Renal cortex interstitium (tissue), 11 donors: ENCODE measurements around the gene CFAP20DC. TPM values are rescaled to one million over a fixed set of nuclear protein-coding genes. Genes with fewer than 3 reads are reported as not detected.

Experiments
- DNase-seq, 11 donors: peaks; one replicate each; pipeline ENCODE4 v3.0.0-alpha.2; 2013; ENCODE audit warnings: low read depth in 9 of 11, low spot score in 4 of 11; ENCODE audit errors: extremely low read depth in 1 of 11
- polyA plus RNA-seq, 3 donors: library from polyadenylated mRNA; unstranded; fragments of 120-200 nt; gene quantifications; one replicate each; pipeline ENCODE4 v1.2.1, GENCODE V29; 2013; ENCODE audit not compliant: insufficient read length in 3 of 3

Gene CFAP20DC
- polyA plus RNA-seq, 3 donors: 4.1 to 5.2 (median 4.7) TPM

- no peak for DNase-seq
These were observed 6.4 kb downstream of the CFAP20DC start for GRCh38 chr3:59043391-59043790.

- DNase-seq: no peak
These were observed 8.9 kb downstream of the CFAP20DC start for GRCh38 chr3:59040902-59041301.

- DNase-seq: no peak
These were observed 22.2 kb downstream of the CFAP20DC start for GRCh38 chr3:59027607-59028006.

DNA sequence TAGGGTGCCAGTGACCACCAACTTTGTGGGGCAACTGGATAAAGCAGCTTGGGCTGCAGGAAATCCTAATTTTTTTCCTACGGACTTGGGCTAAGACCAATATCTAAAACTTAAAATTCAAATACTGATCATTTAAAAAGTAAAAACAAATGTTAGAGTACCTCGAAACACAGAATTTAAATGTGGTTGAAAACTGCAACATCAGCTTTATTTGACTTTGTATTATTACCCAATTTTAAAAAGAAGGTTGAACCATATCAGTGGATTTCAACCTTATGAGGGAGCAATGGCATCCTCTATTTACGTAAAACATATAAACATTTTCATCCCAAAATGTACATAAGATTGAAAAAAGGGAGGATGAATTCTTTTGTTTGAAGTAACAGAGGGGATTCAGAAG, 26.2 kb downstream of the CFAP20DC start:
- no peak for DNase-seq

GRCh38 chr3:59017617-59017984, 32.2 kb downstream of the CFAP20DC start:
- DNase-seq: no peak

DNA sequence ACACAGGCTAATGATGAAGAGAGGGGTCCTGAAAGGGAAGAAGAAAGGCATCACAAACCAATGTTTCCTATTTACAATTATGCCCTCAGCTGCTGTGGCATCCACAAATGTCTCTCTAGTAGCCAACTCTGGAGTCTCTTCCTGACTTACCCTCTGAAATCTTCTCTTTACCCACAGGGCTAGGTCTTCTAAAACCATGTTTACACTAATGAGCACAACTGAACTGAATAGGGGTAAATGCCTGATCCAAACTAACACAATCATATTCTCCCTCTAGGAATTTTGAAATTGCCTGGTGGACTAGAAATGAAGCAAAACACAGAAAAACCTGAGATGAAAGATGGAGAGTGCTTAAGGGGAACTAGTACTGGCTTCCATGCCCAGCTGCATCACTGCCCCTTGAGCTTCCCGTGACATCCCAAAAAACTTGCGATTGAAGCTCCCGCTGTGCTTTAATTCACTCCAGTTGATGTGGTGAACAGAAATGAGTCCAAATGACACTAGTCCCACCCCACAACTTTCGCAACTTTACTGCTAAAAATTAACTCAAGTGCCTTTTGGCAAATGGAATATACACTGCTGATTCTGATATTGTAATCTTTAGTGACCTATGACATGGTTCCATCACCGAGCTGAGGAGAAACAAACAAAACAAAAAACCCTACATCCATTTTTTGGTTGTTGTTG, 32.8 kb downstream of the CFAP20DC start:
- no peak for DNase-seq

DNA sequence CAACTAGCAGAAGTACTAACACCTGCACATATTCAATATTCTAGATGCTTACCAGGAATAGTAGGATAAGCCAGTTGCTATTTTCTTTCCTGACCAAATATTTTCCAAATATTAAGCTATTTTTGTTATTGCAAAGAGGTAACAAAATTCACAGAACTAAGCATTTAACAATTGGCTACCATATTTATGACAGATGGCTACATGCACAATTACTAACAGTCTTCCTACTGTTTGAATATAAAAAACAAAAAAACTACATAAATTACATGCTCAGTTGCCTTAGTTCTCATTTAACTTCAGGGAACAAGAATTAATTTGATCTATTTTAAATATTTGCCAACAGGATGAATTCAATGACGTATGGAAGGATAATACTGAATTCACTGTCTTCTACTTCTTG, 36.2 kb downstream of the CFAP20DC start:
- DNase-seq: no peak

- DNase-seq: no peak
These were observed 42.9 kb downstream of the CFAP20DC start for GRCh38 chr3:59006634-59007517.

- no peak for DNase-seq
These were observed 48.1 kb downstream of the CFAP20DC start for GRCh38 chr3:59001675-59002074.

DNA sequence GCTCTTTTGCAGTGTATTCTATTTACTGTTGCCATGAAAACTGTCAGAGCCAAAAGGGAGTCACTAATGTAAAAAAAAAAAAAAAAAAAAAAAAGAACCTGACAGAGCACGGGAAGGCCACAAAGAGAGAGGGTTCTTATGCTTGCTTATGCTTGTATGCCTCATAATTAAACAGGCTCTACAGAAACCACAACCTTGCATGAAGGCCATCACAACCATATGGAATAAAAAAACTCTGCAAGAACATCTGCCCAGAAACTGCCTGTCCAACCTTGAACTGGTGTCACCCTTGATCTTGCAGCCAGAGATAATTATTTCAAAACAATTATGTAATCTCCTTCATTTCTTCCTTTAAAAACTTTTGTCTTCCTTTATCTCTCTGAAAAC, 50.1 kb downstream of the CFAP20DC start:
- DNase-seq: no peak

DNA sequence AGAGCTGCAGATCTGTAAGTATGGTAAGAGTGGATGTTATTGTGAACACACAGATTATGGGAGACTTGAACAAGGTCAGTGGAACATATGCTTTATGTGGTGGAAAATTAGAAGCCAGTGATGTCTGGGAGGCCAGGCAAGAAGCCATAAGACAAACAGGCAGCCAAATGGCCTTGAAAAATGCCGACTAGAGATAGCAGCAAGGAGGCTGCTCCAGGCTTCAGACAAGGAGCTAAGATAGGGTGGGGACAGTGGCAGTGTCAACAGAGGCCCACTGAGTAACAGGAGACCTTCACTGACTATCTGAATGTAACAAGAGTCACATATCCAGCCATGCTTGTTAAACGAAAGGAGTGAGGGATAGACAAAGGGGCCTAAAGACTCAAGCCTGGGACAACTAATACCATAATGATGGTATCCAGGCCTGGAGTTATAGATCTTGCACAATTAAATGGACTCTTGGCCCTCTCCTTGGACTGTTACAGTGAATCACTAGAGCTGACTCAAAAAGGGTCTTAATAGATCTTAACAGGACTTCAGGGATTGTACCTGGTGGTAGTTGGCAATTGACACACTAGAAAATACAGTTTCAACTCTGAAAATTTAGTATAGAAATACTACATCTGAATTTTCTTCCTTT, 50.6 kb downstream of the CFAP20DC start:
- no peak for DNase-seq

DNA sequence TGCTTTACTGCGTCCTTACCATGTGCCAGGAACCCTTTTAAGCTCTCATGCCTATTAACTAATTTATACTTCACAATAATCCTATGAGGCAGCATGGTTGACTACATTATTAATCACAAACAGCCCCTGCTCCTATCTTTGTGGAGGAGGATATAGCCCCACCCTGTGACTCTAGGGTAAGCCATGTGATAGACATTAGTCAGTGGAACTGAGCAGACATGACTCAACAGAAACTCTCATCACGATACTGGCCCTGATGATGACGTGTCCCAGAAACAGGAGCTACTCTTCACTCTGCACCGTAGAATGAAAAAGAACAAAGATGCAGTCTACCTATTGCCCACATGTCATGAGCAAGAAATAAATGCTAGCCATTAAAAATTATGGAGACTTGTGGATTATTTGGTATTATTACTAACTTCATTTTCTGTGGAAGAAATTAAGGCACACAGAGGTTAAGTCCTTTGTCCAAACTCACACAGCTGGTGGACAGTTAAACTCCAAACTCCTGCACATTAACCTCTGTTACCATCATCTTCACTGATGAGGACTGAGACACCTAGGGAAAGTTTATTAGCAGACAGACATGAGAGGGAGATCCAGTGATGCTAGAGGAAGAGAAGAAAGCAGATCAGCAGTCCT, 51.2 kb downstream of the CFAP20DC start:
- DNase-seq: no peak

DNA sequence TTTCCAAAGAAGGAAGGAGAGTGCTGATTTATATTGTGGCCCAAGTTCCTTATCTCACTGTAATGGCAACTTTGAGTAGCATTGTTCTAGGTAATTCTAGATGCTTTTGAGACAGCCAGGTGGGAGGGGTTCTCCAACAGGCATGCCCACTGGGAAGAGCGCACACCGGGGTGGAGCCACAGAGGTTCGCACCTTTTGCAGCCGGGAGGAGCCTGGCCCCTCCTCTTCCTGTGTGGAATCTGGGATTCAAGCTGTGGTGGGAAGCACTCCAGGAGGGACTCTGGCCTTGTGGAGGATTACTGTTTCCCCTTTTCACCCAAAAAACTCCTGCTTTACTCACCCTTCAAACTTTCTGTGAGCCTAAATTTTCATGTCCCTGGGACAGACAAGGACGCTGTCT, 53.1 kb downstream of the CFAP20DC start:
- no peak for DNase-seq

DNA sequence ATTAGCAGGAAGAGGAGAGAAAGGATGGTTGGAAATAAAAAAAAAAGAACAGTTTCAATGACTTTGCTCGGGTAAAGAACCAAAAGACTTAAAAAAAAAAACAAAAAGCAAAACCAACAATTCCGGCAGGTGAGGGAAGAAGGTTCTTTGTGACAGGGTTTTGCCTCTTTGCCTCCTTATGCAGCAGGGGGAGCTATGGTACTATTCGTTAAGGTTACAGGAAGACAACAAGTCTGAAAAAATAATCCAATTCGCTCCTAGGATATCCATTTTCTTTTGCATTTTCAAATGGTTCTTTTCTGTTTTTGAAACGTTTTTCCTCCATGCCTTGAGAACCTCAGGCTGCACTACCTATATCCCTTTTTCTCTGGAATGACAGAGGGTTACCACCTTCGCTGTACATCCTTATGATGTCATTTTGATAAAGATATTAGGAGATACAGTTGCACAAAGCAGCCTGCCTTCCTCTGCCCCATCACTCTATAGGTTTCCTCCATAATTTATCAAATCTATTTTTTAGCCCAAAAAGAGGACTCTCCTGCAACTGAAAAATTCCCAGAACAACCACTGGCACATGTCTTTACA, 55.0 kb downstream of the CFAP20DC start:
- DNase-seq: peak; percentile 21 to 64 (median 50)

DNA sequence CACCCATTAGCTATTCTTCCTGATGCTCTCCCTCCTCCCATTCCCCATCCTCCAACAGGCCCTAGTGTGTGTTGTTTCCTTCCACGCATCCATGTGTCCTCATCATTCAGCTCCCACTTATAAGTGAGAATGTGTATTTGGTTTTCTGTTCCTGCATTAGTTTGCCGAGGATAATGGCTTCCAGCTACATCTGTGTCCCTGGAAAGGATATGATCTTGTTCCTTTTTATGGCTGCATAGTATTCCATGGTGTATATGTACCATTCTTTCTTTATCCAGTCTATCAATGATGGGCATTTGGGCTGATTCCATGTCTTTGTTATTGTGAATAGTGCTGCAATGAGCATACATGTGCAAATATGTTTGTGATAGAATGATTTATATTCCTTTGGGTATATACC, 56.3 kb downstream of the CFAP20DC start:
- DNase-seq: no peak

DNA sequence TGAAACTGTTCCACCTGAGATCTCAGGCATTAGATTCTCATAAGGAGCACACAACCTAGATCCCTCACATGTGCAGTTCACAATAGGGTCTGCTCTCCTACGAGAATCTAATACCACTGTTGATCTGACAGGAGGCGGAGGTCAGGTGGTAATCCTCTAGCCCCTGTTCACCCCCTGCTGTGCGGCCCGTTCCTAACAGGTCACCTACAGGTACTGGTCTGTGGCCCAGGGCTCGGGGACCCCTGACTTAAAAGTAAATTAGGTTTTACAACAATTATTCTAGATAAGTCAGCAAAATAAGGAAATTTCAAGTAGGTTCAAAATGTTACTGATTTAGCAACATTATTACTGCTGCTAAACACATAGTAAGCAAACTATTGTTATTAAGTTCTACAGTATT, 58.2 kb downstream of the CFAP20DC start:
- no peak for DNase-seq

GRCh38 chr3:58991026-58991425, 58.8 kb downstream of the CFAP20DC start:
- DNase-seq: no peak

- DNase-seq: no peak
These were observed 59.9 kb downstream of the CFAP20DC start for GRCh38 chr3:58989955-58990354.

- DNase-seq: no peak
These were observed 60.7 kb downstream of the CFAP20DC start for GRCh38 chr3:58989163-58989562.
